ENCODE data around the gene CNOT6L. TPM values are rescaled to one million over a fixed set of nuclear protein-coding genes. Genes with fewer than 3 reads are reported as not detected.
"Not testable (repeated sequence)": the region's sequence is repeated elsewhere in the genome, so short reads cannot be mapped to it uniquely, and the experiment has no call there.

CNOT6L gene
- 4.6 and 4.7 TPM in 2 replicates for total RNA-seq (2014; rRNA removed; shearing (Covaris generic))

- peak; percentile 9 for DNase-seq (ENCODE audit: low spot score)
These were observed at the start of gene CNOT6L for GRCh38 chr4:77818602-77819403. CNOT6L (minus strand) TSS chr4:77819368; CDS start chr4:77819308, 60 bp downstream.

- no peak for DNase-seq (ENCODE audit: low spot score)
These were observed 46.1 kb upstream of the CNOT6L start for GRCh38 chr4:77865259-77865658.

GRCh38 chr4:77863341-77863740 lies 44.2 kb upstream of the CNOT6L start:
- not testable (repeated sequence) for DNase-seq (ENCODE audit: low spot score)

GRCh38 chr4:77862478-77863216 lies 43.5 kb upstream of the CNOT6L start, which contains the start of gene MRPL1:
MRPL1 (plus strand) TSS chr4:77862830; CDS start chr4:77862849, 19 bp downstream.
- peak; percentile 85 for DNase-seq (ENCODE audit: low spot score)

GRCh38 chr4:77861495-77861894 lies 42.3 kb upstream of the CNOT6L start:
- no peak for DNase-seq (ENCODE audit: low spot score)

- no peak for DNase-seq (ENCODE audit: low spot score)
These were observed 40.1 kb upstream of the CNOT6L start for GRCh38 chr4:77859256-77859655.

- no peak for DNase-seq (ENCODE audit: low spot score)
These were observed 37.0 kb upstream of the CNOT6L start for GRCh38 chr4:77856152-77856551.

GRCh38 chr4:77854431-77855111 lies 35.4 kb upstream of the CNOT6L start:
- DNase-seq (ENCODE audit: low spot score), result no peak

GRCh38 chr4:77852892-77853495 lies 33.8 kb upstream of the CNOT6L start:
- DNase-seq (ENCODE audit: low spot score), result no peak

- no peak for DNase-seq (ENCODE audit: low spot score)
These were observed 30.3 kb upstream of the CNOT6L start for GRCh38 chr4:77849278-77849965.

GRCh38 chr4:77848508-77848907 lies 29.3 kb upstream of the CNOT6L start:
- no peak for DNase-seq (ENCODE audit: low spot score)

GRCh38 chr4:77845929-77846328 lies 26.8 kb upstream of the CNOT6L start:
- no peak for DNase-seq (ENCODE audit: low spot score)

GRCh38 chr4:77845400-77845799 lies 26.2 kb upstream of the CNOT6L start:
- DNase-seq (ENCODE audit: low spot score), result no peak

GRCh38 chr4:77844363-77844762 lies 25.2 kb upstream of the CNOT6L start:
- no peak for DNase-seq (ENCODE audit: low spot score)

GRCh38 chr4:77843628-77844027 lies 24.5 kb upstream of the CNOT6L start:
- DNase-seq (ENCODE audit: low spot score), result no peak

- no peak for DNase-seq (ENCODE audit: low spot score)
These were observed 15.2 kb upstream of the CNOT6L start for GRCh38 chr4:77834403-77834802.

GRCh38 chr4:77833126-77833724 lies 14.1 kb upstream of the CNOT6L start:
- DNase-seq (ENCODE audit: low spot score), result no peak

- DNase-seq (ENCODE audit: low spot score), result no peak
These were observed 8.2 kb upstream of the CNOT6L start for GRCh38 chr4:77827343-77827742.

- no peak for DNase-seq (ENCODE audit: low spot score)
These were observed 7.1 kb upstream of the CNOT6L start for GRCh38 chr4:77826275-77826674.

- no peak for DNase-seq (ENCODE audit: low spot score)
These were observed 2.6 kb upstream of the CNOT6L start for GRCh38 chr4:77821775-77822174.
